T47D (cell line): Measurements from ENCODE around the gene RNU7-1.

Experiments used
- DNase-seq, 2 experiments: peaks; one replicate each; pipeline versions ENCODE4 v3.0.0 to v3.0.0-alpha.2; 2011 to 2012; ENCODE audit warnings: low read depth in 1 of 2, low spot score in 1 of 2
- JUND ChIP-seq: IDR thresholded peaks from 2 replicates; pipeline ENCODE4 v1.6.1; 2012; ENCODE audit warnings: low read depth
- in situ Hi-C: cut with HindIII; loops from 2 replicates; pipeline ENCODE4 v1.10.0; 2016; ENCODE audit warnings: low sequenced_read_pairs, low pct_unique_long_range_greater_than_20kb

RNU7-1 gene

GRCh38 chr12:6912164-6912935 is 31.3 kb upstream of the RNU7-1 start:
- no peak for TF ChIP-seq JUND
- in situ Hi-C loops = no loop called here
- DNase-seq = no peak

- no peak for DNase-seq
- TF ChIP-seq JUND = no peak
- in situ Hi-C loops = no loop called here
Observed at GRCh38 chr12:6914246-6914946, 29.2 kb upstream of the RNU7-1 start, which contains the start of gene ENO2. Gene ENO2, plus strand, starts transcription at chr12:6914580. Its CDS starts 1,253 bp downstream, at chr12:6915833.

DNA sequence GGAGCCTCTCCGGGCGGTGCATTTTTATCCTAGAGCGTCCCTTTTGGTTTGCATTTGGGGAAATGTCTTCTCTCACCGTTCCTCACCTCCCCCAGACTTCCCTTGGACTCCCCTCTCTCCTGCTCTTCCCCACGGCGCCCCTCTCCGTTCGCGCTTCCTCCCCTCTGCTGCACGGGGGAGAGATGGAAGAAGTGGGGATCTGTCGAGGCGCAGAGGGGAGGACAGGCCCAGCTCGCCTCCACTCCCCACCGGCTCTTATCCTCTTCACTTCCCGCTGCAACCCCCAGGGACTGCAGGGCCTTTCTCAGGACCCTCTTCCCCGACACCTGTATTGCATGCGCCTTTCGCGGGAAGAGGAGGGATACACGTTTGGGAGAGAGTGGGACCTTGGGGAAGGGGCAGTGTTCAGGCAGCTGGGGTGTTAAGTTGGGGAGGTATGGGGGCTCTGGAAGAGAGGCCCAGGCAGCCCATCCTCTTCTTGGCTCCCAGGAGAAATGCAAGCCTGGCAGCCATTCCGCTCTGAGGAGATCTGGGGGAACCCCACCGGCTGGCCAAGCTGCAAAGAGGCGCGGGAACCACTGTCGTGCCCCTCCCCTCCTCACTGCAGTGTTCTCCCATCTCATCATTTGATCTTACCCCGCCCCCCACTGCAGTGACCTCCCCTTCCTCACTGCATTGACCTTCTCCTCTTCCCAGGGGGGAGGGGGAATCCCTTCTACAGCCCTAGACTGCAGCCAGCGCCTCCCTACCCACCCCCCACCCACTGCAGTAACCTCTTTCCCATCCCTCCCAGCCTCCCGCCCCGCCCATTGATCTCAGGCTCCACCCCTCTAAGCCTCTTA is 28.4 kb upstream of the RNU7-1 start:
- DNase-seq = no peak
- in situ Hi-C loops = no loop called here
- TF ChIP-seq JUND = no peak

GRCh38 chr12:6915789-6916285 is 27.8 kb upstream of the RNU7-1 start:
- in situ Hi-C loops = no loop called here
- no peak for TF ChIP-seq JUND
- no peak for DNase-seq

GRCh38 chr12:6916426-6917200 is 27.0 kb upstream of the RNU7-1 start:
- DNase-seq = no peak
- in situ Hi-C loops = no loop called here
- no peak for TF ChIP-seq JUND

- TF ChIP-seq JUND = no peak
- in situ Hi-C loops = no loop called here
- DNase-seq = no peak
Observed at GRCh38 chr12:6917491-6918231, 26.0 kb upstream of the RNU7-1 start.

DNA sequence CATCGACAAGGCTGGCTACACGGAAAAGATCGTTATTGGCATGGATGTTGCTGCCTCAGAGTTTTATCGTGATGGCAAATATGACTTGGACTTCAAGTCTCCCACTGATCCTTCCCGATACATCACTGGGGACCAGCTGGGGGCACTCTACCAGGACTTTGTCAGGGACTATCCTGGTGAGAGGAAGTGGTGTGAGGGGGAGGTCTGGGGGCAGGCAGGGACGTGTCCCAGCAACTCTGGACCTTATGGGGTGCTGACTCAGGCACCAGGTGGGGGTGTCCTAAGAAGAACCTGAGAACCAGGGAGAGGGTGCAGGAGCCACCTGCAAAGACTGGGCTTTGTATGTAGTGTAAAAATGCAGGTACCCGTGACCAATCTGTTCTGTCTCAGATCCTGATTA is 24.0 kb upstream of the RNU7-1 start:
- in situ Hi-C loops = no loop called here
- no peak for DNase-seq
- no peak for TF ChIP-seq JUND

GRCh38 chr12:6921539-6921938 is 22.1 kb upstream of the RNU7-1 start:
- TF ChIP-seq JUND = no peak
- in situ Hi-C loops = no loop called here
- DNase-seq = no peak

- DNase-seq = no peak
- in situ Hi-C loops = no loop called here
- TF ChIP-seq JUND = no peak
Observed at GRCh38 chr12:6921996-6922946, 21.3 kb upstream of the RNU7-1 start.

GRCh38 chr12:6923003-6923732 is 20.4 kb upstream of the RNU7-1 start:
- no peak for DNase-seq
- TF ChIP-seq JUND = no peak
- in situ Hi-C loops = no loop called here
